ENCODE data around the gene ICAM3.

- TF ChIP-seq POLR2A (IDR thresholded peaks at IDR 0.05) (no peak), CTCF (IDR thresholded peaks at IDR 0.05) (no peak)
Measured at GRCh38 chr19:10289836-10290356, 49.5 kb downstream of the ICAM3 start, which contains the start of gene ICAM5.
